ENCODE data around the gene SYNDIG1L. TPM values are rescaled to one million over a fixed set of nuclear protein-coding genes. Genes with fewer than 3 reads are reported as not detected.

The SYNDIG1L gene
- total RNA-seq, 1 experiment from 2014 or later, result 0.33 TPM

DNA sequence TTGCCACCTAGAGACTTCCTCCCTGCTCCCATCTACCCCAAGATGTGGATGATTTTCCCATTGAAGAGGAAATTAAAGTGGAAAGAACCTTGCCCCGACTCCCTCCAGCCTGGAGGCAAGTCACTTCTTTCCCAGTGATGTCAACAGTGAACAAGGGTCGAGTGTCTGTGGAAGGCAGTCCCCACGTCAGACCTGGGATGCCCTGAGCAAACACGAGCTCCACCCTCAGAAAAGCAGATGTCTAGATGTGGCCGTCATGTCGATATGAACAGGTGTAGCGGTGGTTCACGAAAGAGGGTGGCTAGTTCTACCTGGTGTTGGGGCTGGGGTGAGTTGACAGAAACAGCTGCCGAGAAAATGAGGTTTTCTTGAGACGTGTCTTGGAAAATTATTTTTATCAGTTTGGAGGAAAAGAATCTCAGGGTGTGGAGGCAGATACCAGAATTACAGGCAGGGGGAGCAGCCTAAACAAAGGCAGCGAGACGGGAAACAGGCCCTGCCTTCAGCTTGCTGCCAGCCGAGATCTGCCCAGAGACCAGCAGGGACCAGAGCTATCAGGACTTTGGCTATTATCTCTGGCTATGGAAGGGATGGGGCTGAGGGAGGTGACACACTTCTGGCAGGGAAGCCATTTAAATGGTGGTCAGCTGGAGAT, 25.9 kb downstream of the SYNDIG1L start:
- no peak overlapping the region for H2BK15ac ChIP-seq (ENCODE audit: low read depth, low read length)
- no peak overlapping the region for H4K5ac ChIP-seq (ENCODE audit: insufficient read length, low read depth, low read length)
- no peak overlapping the region for H4K8ac ChIP-seq (replicated peaks; ENCODE audit: insufficient read length, low read depth, low read length)
- no peak overlapping the region for H3K9ac ChIP-seq (ENCODE audit: extremely low read depth, insufficient read length, low read length)
- no CpG with 5 or more reads among the region's 13 CpGs for WGBS (ENCODE audit: extremely low coverage, insufficient read length, low lambda C conversion rate)
- peak; percentile 45 for TF ChIP-seq CTCF (conservative IDR thresholded peaks at IDR 0.05)
- no peak overlapping the region for H3T11ph ChIP-seq (ENCODE audit: low read length)
- no peaks in the 10 kb centered on the region for H3K79me2 ChIP-seq (ENCODE audit: insufficient read depth, low read length)
- H3K4me1 ChIP-seq (ENCODE audit: insufficient read depth, low read length), result peaks cover 2% of the 10 kb centered on the region; the same call in 1 of the 2 replicates
- Mint-ChIP-seq H3K4me3 (peak overlapping the region in 1 of 2 experiments; percentile 41; a peak in 2 of 5 replicates), H3K4me1 (peaks cover 46 to 62% of the 10 kb centered on the region in 2 experiments), H3K27ac (peak overlapping the region in 1 of 3 experiments; percentile 18; a peak in 2 of 7 replicates), H3K36me3 (ENCODE audit: insufficient read depth in 1 of 3, low read depth in 3 of 3) (no peaks in the 10 kb centered on the region; a peak in 1 of 7 replicates), H3K27me3 (ENCODE audit: low read depth) (peaks cover 2% of the 10 kb centered on the region), H3K9me3 (no peaks in the 10 kb centered on the region; a peak in 2 of 5 replicates)
- H3K4ac ChIP-seq (ENCODE audit: low read depth, low read length), result no peak overlapping the region
- H3K9me3 ChIP-seq (ENCODE audit: control insufficient read depth, low read depth, low read length), result no peaks in the 10 kb centered on the region
- no peak overlapping the region for H3K14ac ChIP-seq (ENCODE audit: insufficient read depth, low read length)
- H2AK5ac ChIP-seq (ENCODE audit: insufficient read length, low read length), result no peak overlapping the region
- H3K27ac ChIP-seq (ENCODE audit: insufficient read length, low read depth, low read length), result no peak overlapping the region
- no peak overlapping the region for H4K91ac ChIP-seq (ENCODE audit: insufficient read length, low read depth, low read length)
- peak; percentile 71 for DNase-seq
- H2BK120ac ChIP-seq (ENCODE audit: low read depth, low read length, poor library complexity, severe bottlenecking), result no peak overlapping the region
- no peaks in the 10 kb centered on the region for H3K23me2 ChIP-seq (ENCODE audit: insufficient read length, low read depth, low read length, poor library complexity, severe bottlenecking)
- H3K4me2 ChIP-seq (ENCODE audit: insufficient read depth, insufficient read length, low read length), result no peak overlapping the region
- H3K56ac ChIP-seq (ENCODE audit: insufficient read length, low read depth, low read length), result no peak overlapping the region
- no peak overlapping the region for H2AFZ ChIP-seq (ENCODE audit: low read length)
- H2BK12ac ChIP-seq (ENCODE audit: insufficient read length, low read depth, low read length), result no peak overlapping the region
- H3K27me3 ChIP-seq (ENCODE audit: insufficient read depth, low read length), result no peaks in the 10 kb centered on the region
- H4K20me1 ChIP-seq (ENCODE audit: control insufficient read depth, insufficient read depth, insufficient read length), result no peaks in the 10 kb centered on the region
- H2BK5ac ChIP-seq (ENCODE audit: insufficient read length, low read length), result no peak overlapping the region
- H2BK20ac ChIP-seq (ENCODE audit: low read depth, low read length, poor library complexity, severe bottlenecking), result no peak overlapping the region
- no peak overlapping the region for H3K23ac ChIP-seq (ENCODE audit: insufficient read length, low read depth, low read length)
- H3K79me1 ChIP-seq (ENCODE audit: insufficient read depth, low read depth, low read length, poor library complexity, severe bottlenecking), result no peaks in the 10 kb centered on the region
- peak overlapping the region; percentile 7 for H3K18ac ChIP-seq (ENCODE audit: insufficient read length, low read depth, low read length)
